IPS-18a (cell line): ENCODE measurements around the gene ERCC8.
"Not testable (repeated sequence)": the region's sequence is repeated elsewhere in the genome, so short reads cannot be mapped to it uniquely, and the experiment has no call there.

Experiments
- H3K27ac ChIP-seq: one replicate; pipeline ENCODE4 v1.5.1; 2013; ENCODE audit warnings: low read length
- H3K27me3 ChIP-seq: one replicate; pipeline ENCODE4 v1.6.1; 2013; ENCODE audit warnings: mild to moderate bottlenecking, low read length; ENCODE audit not compliant: control insufficient read depth, insufficient read depth
- H3K36me3 ChIP-seq: one replicate; pipeline ENCODE4 v1.6.1; 2013; ENCODE audit warnings: low read depth, low read length; ENCODE audit not compliant: control insufficient read depth
- H3K4me1 ChIP-seq: one replicate; pipeline ENCODE4 v1.6.1; 2013; ENCODE audit warnings: low read depth, low read length; ENCODE audit not compliant: control insufficient read depth
- H3K4me3 ChIP-seq: one replicate; pipeline ENCODE4 v1.5.1; 2013; ENCODE audit warnings: low read length
- H3K9ac ChIP-seq: one replicate; pipeline ENCODE4 v1.6.1; 2013; ENCODE audit warnings: mild to moderate bottlenecking, low read length, moderate library complexity
- H3K9me3 ChIP-seq: one replicate; pipeline ENCODE4 v1.6.1; 2013; ENCODE audit warnings: low read depth, low read length; ENCODE audit not compliant: control insufficient read depth

Gene ERCC8, protein sequence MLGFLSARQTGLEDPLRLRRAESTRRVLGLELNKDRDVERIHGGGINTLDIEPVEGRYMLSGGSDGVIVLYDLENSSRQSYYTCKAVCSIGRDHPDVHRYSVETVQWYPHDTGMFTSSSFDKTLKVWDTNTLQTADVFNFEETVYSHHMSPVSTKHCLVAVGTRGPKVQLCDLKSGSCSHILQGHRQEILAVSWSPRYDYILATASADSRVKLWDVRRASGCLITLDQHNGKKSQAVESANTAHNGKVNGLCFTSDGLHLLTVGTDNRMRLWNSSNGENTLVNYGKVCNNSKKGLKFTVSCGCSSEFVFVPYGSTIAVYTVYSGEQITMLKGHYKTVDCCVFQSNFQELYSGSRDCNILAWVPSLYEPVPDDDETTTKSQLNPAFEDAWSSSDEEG

DNA sequence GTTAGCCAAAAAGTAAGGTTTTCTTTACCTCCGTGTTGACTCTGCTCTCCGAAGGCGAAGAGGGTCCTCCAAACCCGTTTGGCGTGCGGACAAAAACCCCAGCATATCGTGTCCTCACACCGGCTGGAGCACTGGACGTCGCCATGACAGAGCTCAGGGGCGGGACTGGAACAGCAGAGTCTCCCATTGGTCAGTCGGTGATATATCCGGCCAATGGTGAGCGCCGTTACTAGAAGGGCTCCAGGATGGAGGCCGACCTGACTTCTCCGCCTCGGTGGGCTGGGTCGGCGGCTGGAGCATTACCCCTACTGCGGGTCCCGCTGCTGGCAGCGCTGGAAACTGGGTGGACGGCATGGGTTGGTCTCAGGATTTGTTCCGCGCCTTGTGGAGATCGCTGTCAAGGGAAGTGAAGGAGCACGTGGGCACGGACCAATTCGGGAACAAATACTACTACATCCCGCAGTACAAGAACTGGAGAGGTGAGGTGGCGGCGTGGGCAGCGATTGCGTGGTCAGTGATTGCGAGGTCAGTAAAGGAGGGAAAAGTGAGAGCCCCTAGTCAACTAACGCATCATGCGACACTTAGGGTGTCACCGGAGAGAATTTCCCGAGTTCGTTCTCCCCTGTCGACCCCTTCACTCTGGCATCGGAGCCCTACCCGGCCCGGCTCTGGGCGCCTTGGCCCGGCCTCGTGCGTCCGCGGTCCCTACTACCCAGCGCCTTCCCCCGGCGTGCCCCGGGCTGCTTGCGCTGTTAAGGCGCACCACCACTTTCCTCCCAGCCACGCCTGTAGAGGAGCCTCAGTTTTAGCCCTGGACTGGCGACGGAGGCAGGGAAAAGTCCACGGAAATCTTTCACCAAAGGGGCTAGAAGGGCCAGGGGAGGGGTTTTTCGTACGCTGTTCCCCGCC lies at the start of gene ERCC8, which contains the start of gene NDUFAF2:
TSS of gene ERCC8 (minus strand) at position 167 of the 909 bp plus-strand sequence. CDS start at position 105, 62 bp downstream.
TSS of gene NDUFAF2 (plus strand) at position 302 of the 909 bp plus-strand sequence. CDS start at position 353, 51 bp downstream.
- H3K4me1 ChIP-seq, result peaks cover 10% of the 10 kb centered on the region
- H3K27ac ChIP-seq, result no peak within 1 kb of the TSS
- peak within 1 kb of the TSS; percentile 77 for H3K9ac ChIP-seq
- no peaks in the 10 kb centered on the region for H3K36me3 ChIP-seq
- peaks cover 12% of the 10 kb centered on the region for H3K27me3 ChIP-seq
- no peaks in the 10 kb centered on the region for H3K9me3 ChIP-seq
- peak within 1 kb of the TSS; percentile 97 for H3K4me3 ChIP-seq

DNA sequence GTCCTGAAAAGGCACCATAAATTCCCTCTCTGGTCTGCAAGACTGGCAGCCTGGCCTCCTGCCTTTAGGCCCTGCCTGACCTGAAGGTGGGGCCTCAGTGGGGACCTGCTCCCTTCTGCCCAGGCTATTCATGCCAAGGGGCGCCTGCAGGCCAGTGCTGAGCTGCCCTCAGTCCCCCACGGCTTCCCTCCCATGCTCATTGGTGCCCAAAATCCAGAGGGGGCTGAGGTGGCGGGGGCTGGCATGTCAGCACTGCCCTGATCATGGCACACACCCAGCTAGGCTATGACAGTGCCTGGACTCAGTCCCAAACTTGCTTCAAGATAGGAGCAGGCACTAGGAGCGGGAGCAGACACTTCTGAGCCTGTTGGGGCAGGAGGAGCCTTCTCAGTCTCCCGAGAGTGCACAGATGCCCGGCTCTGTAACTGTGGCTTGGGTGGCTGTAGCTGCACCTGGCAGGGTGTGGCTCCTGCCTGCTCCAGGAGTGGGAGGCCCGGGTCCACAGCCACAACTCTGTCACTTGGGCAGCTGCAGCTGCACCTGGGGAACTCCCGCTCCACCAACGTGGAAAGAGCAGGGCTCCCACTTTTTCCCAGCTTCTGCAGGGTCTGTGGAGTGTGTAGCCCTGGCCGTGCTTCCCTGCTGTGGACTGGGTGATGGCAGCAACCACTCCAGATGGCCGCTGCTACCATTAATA lies 49.2 kb upstream of the ERCC8 start:
- no peak overlapping the region for H3K4me3 ChIP-seq
- peaks cover 10% of the 10 kb centered on the region for H3K9me3 ChIP-seq

DNA sequence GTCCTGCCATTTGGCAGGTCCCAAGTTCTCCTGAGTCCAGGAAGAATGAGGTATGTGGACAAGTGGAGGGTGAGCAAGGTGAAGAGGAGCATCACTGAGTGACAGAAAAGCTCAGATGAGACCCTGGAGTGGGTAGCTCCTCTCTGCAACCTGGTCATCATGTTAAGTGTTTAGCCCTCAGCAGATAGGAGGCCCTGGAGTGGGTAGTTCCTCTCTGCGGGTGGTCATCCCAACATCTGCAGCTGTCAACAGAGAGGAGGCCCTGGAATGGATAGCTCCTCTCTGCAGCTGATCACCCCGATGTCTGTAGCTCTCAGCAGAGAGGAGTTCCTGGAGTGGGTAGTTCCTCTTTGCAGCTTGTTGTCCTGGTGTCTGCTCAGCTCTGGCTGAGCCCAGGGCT lies 48.6 kb upstream of the ERCC8 start:
- H3K27me3 ChIP-seq, result no peaks in the 10 kb centered on the region
- H3K4me3 ChIP-seq, result no peak overlapping the region
- no peaks in the 10 kb centered on the region for H3K36me3 ChIP-seq
- H3K9me3 ChIP-seq, result peaks cover 10% of the 10 kb centered on the region
- H3K27ac ChIP-seq, result no peak overlapping the region
- no peak overlapping the region for H3K9ac ChIP-seq
- H3K4me1 ChIP-seq, result no peaks in the 10 kb centered on the region

More for the DNA sequence above, 49.2 kb upstream of the ERCC8 start:
- H3K27ac ChIP-seq, result no peak overlapping the region
- H3K36me3 ChIP-seq, result no peaks in the 10 kb centered on the region
- no peaks in the 10 kb centered on the region for H3K27me3 ChIP-seq
- H3K9ac ChIP-seq, result no peak overlapping the region
- H3K4me1 ChIP-seq, result no peaks in the 10 kb centered on the region

DNA sequence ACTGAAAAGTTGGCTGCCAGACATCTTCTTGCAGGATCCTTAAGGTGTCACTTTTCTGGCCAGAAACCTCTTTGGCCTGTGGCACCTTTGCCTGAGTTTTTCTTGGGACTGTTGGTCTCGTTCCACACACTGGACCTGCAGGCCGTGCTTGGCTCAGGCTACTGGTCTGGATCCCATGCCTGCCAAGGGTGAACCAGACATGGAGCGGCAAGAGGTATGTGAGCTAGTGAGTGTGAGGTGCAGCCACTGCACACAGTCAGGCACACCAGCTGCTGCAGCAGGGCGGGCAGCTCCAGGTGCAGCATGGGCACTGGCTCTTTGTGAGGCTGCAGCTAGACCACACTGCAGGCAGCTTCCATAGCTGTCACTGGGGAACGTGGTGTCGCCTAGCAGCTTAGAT lies 48.0 kb upstream of the ERCC8 start:
- H3K9me3 ChIP-seq, result peaks cover 10% of the 10 kb centered on the region
- H3K27ac ChIP-seq, result no peak overlapping the region
- no peak overlapping the region for H3K9ac ChIP-seq
- no peak overlapping the region for H3K4me3 ChIP-seq
- no peaks in the 10 kb centered on the region for H3K27me3 ChIP-seq
- no peaks in the 10 kb centered on the region for H3K4me1 ChIP-seq
- H3K36me3 ChIP-seq, result no peaks in the 10 kb centered on the region

DNA sequence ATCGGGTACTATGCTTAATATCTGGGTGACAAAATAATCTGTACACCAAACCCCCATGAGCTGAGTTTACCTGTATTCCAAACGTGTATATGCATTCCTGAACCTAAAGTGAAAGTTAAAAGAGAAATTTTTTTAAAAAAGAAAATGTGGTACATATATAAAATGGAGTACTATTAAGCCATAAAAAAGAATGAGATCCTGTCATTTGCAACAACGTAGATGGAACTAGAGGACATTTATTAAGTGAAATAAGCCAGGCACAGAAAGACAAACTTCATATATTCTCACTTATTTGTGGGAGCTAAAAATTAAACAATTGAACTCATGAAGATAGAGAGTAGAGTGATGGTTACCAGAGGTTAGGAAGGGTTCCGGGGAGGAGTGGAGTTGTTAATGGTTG lies 44.9 kb upstream of the ERCC8 start:
- no peaks in the 10 kb centered on the region for H3K27me3 ChIP-seq
- H3K4me1 ChIP-seq, result no peaks in the 10 kb centered on the region
- H3K36me3 ChIP-seq, result no peaks in the 10 kb centered on the region
- H3K9me3 ChIP-seq, result peaks cover 10% of the 10 kb centered on the region
- H3K27ac ChIP-seq, result no peak overlapping the region
- H3K9ac ChIP-seq, result no peak overlapping the region
- no peak overlapping the region for H3K4me3 ChIP-seq

DNA sequence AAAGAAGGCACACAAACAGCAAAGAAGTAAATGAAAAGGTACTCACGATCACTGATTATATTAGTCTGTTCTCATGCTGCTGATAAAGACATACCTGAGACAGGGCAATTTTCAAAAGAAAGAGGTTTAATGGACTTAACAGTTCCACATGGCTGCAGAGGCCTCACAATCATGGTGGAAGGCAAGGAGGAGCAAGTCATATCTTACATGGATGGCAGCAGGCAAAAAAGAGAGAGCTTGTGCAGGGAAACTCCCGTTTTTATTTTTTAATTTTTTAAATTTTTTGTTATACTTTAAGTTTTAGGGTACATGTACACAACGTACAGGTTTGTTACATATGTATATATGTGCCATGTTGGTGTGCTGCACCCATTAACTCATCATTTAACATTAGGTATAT lies 37.3 kb upstream of the ERCC8 start:
- H3K27me3 ChIP-seq, H3K36me3 ChIP-seq, H3K9me3 ChIP-seq, H3K4me1 ChIP-seq, H3K27ac ChIP-seq, H3K9ac ChIP-seq, H3K4me3 ChIP-seq: not testable (repeated sequence)

DNA sequence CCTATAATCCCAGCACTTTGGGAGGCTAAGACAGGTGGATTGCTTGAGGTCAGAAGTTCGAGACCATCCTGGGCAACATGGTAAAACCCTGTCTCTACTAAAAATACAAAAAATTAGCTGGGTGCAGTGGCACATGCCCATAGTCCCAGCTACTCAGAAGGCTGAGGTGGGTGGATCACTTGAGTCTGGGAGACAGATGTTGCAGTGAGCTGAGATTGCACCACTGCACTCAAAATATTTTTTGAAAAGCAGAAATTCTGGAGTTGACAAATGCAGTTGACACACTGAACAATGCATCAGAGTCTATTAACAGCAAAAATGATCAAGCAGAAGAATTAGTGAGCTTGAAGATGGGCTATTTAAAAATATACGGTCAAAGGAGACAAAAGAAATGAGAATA lies 35.6 kb upstream of the ERCC8 start:
- Histone ChIP-seq H3K27me3 (no peaks in the 10 kb centered on the region), H3K36me3 (no peaks in the 10 kb centered on the region), H3K9me3 (no peaks in the 10 kb centered on the region), H3K4me1 (no peaks in the 10 kb centered on the region), H3K27ac (no peak overlapping the region), H3K4me3 (no peak overlapping the region), H3K9ac (no peak overlapping the region)

DNA sequence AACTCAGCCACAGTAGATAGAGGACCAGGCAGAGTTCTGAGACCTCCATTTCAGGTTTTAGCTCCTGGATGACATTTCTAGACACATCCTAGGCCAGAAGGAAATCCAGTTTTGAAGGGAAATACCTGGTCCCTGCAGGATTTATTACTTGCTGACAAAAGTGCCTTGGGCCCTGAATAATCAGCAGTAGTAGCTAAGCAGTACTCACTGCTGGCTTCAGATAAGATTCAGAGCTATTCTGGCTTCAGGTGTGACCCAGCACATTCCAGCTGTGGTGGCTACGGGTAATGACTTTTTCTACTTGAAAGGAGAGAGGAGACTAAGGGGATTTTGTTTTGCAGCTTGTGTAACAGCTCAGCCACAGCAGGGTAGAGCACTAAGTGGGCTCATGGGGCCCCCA lies 34.1 kb upstream of the ERCC8 start:
- Histone ChIP-seq H3K9me3 (no peaks in the 10 kb centered on the region), H3K27ac (no peak overlapping the region), H3K4me3 (no peak overlapping the region), H3K4me1 (no peaks in the 10 kb centered on the region), H3K36me3 (no peaks in the 10 kb centered on the region), H3K27me3 (no peaks in the 10 kb centered on the region), H3K9ac (no peak overlapping the region)

DNA sequence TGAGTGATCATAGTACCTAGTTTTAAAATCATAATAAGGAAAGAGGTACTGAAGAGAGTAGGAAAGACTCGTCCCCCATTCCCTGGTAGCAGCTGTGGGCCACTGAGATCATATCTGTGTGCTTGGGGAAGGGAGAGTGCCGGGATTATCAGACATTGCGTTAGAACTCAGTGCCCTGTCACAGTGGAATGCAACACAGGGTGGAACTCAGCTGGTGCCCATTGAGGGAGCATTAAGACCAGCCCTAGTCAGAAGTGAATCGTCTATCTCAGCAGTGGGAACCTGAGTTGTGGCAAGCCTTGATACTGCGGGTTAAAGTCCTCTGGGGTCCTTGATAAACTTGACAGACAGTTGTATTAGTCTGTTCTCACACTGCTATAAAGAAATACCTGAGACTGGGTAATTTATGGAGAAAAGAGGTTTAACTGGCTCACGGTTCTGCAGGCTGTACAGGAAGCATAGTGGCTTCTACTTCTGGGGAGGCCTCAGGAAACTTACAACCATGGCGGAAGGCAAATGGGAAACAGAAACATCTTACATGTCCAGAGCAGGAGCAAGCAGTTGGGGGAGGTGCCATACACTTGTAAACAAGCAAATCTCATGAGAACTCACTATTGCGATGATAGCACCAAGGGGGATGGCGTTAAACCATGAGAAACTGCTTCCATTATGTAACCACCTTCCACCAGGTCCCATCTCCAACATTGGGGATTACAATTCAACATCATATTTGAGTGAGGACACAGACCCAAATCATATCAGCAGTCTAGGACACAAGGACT lies 33.3 kb upstream of the ERCC8 start:
- H3K27me3 ChIP-seq, result no peaks in the 10 kb centered on the region
- no peak overlapping the region for H3K4me3 ChIP-seq
- H3K9ac ChIP-seq, result no peak overlapping the region
- H3K4me1 ChIP-seq, result no peaks in the 10 kb centered on the region
- H3K36me3 ChIP-seq, result no peaks in the 10 kb centered on the region
- H3K9me3 ChIP-seq, result no peaks in the 10 kb centered on the region
- H3K27ac ChIP-seq, result no peak overlapping the region

DNA sequence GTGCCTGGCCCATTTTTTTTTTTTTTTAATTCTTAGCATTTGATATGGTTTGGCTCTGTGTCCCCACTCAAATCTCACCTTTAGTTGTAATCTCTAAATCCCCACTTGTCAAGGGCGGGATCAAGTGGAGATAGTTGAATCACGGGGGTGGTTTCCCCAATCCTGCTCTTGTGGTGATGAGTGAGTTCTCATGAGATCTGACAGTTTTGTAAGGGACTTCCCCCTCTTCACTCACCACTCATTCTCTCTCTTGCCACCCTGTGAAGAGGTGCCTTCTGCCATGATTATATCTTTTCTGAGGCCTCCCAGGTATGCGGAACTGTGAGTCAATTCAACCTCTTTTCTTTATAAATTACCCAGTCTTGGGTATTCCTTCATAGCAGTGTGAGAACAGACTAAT lies 27.4 kb upstream of the ERCC8 start:
- Histone ChIP-seq H3K4me3 (no peak overlapping the region), H3K9me3 (no peaks in the 10 kb centered on the region), H3K9ac (no peak overlapping the region), H3K36me3 (no peaks in the 10 kb centered on the region), H3K27me3 (no peaks in the 10 kb centered on the region), H3K27ac (no peak overlapping the region), H3K4me1 (no peaks in the 10 kb centered on the region)

DNA sequence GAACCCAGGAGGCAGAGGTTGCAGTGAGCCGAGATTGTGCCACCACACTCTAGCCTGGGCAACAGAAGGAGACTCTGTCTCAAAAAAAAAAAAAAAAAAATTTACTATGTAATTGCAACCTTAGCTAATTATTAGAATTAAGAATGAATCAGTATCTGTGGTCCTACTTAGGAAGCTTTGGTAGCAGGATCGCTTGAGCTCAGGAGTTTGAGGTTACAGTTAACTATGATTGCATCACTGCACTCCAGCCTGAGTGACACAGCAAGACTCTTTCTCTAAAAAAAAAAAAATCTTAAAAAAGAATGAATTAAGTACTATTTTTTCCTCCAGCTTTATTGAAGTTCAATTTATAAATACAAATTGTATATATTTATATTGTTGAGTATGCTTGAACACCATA lies 16.8 kb upstream of the ERCC8 start:
- Histone ChIP-seq H3K4me1 (no peaks in the 10 kb centered on the region), H3K27me3 (no peaks in the 10 kb centered on the region), H3K27ac (no peak overlapping the region), H3K36me3 (no peaks in the 10 kb centered on the region), H3K9ac (no peak overlapping the region), H3K9me3 (no peaks in the 10 kb centered on the region), H3K4me3 (no peak overlapping the region)
